Transverse colon (tissue), 4 donors: ENCODE results near the gene SUSD4. TPM values are rescaled to one million over a fixed set of nuclear protein-coding genes. Genes with fewer than 3 reads are reported as not detected.

Experiments used
- DNase-seq: peaks from one replicate; pipeline ENCODE4 v3.0.0-alpha.2; 2019
- H3K27ac ChIP-seq, 4 donors: fragments of 200-600 bp; sonication (generic); 2 replicates each; pipeline ENCODE4 v1.5.1; 2016 to 2018; ENCODE audit warnings: inconsistent platforms in 4 of 4
- H3K27me3 ChIP-seq: fragments of 200-600 bp; sonication (generic); 2 replicates; pipeline ENCODE4 v1.5.1; 2017; ENCODE audit warnings: inconsistent platforms
- H3K36me3 ChIP-seq, 4 donors: fragments of 200-600 bp; sonication (generic); 2 replicates each; pipeline ENCODE4 v1.5.1; 2017 to 2019; ENCODE audit warnings: inconsistent platforms in 4 of 4
- H3K4me1 ChIP-seq, 4 donors: fragments of 200-600 bp; sonication (generic); 2 replicates each; pipeline ENCODE4 v1.5.1; 2017 to 2020; ENCODE audit warnings: inconsistent platforms in 4 of 4
- H3K4me3 ChIP-seq, 4 donors: fragments of 200-600 bp; sonication (generic); 1 replicate in 1 of 4; 2 replicates in 3 of 4; pipeline versions ENCODE4 v1.5.1 to v1.6.1; 2017 to 2019; ENCODE audit warnings: inconsistent platforms in 4 of 4
- H3K9me3 ChIP-seq, 2 donors: fragments of 200-600 bp; sonication (generic); 2 replicates each; pipeline ENCODE4 v1.5.1; 2017 to 2019; ENCODE audit warnings: inconsistent platforms in 2 of 2
- EP300 ChIP-seq: sonication (generic); formaldehyde crosslinking; IDR thresholded peaks from one replicate; pipeline ENCODE4 v1.6.1; 2017; ENCODE audit warnings: antibody characterized with exemption, low read depth
- POLR2A ChIP-seq: fragments of 450-650 bp; IDR thresholded peaks from one replicate; pipeline ENCODE4 v1.6.1; 2016; ENCODE audit warnings: antibody characterized with exemption, mild to moderate bottlenecking, moderate library complexity
- POLR2AphosphoS5 ChIP-seq, 3 donors: sonication (generic); formaldehyde crosslinking; IDR thresholded peaks; one replicate each; pipeline ENCODE4 v1.6.1; 2016; ENCODE audit warnings: antibody characterized with exemption in 3 of 3
- WGBS, 2 donors: methylation state at CpG; one replicate each; pipeline ENCODE4 v1.1.5; 2018; ENCODE audit warnings: low coverage in 1 of 2; 5-methylcytosine and 5-hydroxymethylcytosine counted together
- in situ Hi-C, 4 donors: fragments of 200-750 bp; cut with MboI; loops; one replicate each; pipeline versions ENCODE4 v1.15.0 to v1.15.1; 2017; ENCODE audit warnings: low sequenced_read_pairs in 3 of 4, low pct_ligation_motif_present in 1 of 4, low pct_unique_long_range_greater_than_20kb in 1 of 4
- intact Hi-C: fragments of 100-400 bp; cut with DNase I; formaldehyde crosslinking; loops from one replicate; pipeline ENCODE4 v1.15.1; 2023; ENCODE audit warnings: low total_unique reads
- total RNA-seq, 4 donors: library from RNA; depleted of rRNA; stranded (reverse); fragments of >200 nt; gene quantifications; one replicate each; pipeline ENCODE4 v1.1.0, GENCODE V29; 2016
- TF ChIP-seq, protein P1 (sequence below), 5 experiments: fragments of 200-600 bp in 3 of 5; fragments of 450-650 bp in 2 of 5; sonication (generic) in 3 of 5; IDR thresholded peaks; 1 replicate in 2 of 5; 2 replicates in 3 of 5; pipeline ENCODE4 v1.5.1; 2016 to 2017; ENCODE audit warnings: antibody characterized with exemption in 5 of 5, inconsistent platforms in 3 of 5, mild to moderate bottlenecking in 2 of 5, moderate library complexity in 1 of 5

Gene SUSD4
- total RNA-seq, 4 donors from 2014 or later, result 0.32 to 1.2 TPM; not detected in 2

DNA sequence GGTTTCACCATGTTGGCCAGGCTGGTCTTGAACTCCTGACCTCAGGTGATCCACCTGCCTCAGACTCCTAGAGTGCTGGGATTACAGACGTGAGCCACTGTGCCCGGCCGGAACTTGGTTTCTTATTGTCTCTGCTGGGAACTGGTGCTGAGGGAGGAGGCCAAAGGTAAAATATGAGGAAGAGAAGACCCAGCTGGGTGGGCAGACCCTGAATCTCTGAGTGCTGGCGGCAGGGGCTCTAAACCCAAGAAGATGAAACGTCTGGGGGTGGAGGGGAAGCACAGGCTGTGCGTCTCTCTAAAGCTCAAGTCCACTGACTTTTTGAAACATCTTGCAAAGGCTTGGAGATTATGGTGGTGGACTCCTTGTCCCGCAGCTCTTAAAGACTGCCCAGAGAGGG is 138.9 kb downstream of the SUSD4 start:
- intact Hi-C loops, result no loop called here
- no peak for TF ChIP-seq POLR2AphosphoS5 (IDR thresholded peaks at IDR 0.05)
- no peak for TF ChIP-seq EP300
- TF ChIP-seq POLR2A, result no peak
- no peaks in the 10 kb centered on the region for H3K4me1 ChIP-seq
- in situ Hi-C loops, result no loop called here
- H3K4me3 ChIP-seq, result no peak overlapping the region
- 56 to 82% methylated on average over 6 to 7 of the region's 7 CpGs for WGBS, 2 donors
- no peaks in the 10 kb centered on the region for H3K9me3 ChIP-seq
- no peak for DNase-seq
- no peaks in the 10 kb centered on the region for H3K36me3 ChIP-seq
- H3K27ac ChIP-seq, result no peak overlapping the region
- H3K27me3 ChIP-seq, result no peaks in the 10 kb centered on the region

GRCh38 chr1:223224465-223224864 is 139.5 kb downstream of the SUSD4 start:
- DNase-seq, result no peak
- WGBS, 2 donors, result 90 to 92% methylated on average over 5 to 13 of the region's 13 CpGs
- Histone ChIP-seq H3K4me1 (no peaks in the 10 kb centered on the region), H3K36me3 (no peaks in the 10 kb centered on the region), H3K4me3 (no peak overlapping the region), H3K9me3 (no peaks in the 10 kb centered on the region), H3K27ac (no peak overlapping the region), H3K27me3 (no peaks in the 10 kb centered on the region)
- intact Hi-C loops (no loop called here), in situ Hi-C loops (no loop called here)
- no peak for TF ChIP-seq EP300
- TF ChIP-seq POLR2AphosphoS5 (IDR thresholded peaks at IDR 0.05), result no peak
- TF ChIP-seq, protein P1, sequence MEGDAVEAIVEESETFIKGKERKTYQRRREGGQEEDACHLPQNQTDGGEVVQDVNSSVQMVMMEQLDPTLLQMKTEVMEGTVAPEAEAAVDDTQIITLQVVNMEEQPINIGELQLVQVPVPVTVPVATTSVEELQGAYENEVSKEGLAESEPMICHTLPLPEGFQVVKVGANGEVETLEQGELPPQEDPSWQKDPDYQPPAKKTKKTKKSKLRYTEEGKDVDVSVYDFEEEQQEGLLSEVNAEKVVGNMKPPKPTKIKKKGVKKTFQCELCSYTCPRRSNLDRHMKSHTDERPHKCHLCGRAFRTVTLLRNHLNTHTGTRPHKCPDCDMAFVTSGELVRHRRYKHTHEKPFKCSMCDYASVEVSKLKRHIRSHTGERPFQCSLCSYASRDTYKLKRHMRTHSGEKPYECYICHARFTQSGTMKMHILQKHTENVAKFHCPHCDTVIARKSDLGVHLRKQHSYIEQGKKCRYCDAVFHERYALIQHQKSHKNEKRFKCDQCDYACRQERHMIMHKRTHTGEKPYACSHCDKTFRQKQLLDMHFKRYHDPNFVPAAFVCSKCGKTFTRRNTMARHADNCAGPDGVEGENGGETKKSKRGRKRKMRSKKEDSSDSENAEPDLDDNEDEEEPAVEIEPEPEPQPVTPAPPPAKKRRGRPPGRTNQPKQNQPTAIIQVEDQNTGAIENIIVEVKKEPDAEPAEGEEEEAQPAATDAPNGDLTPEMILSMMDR (IDR thresholded peaks at IDR 0.05), result no peak
- no peak for TF ChIP-seq POLR2A

DNA sequence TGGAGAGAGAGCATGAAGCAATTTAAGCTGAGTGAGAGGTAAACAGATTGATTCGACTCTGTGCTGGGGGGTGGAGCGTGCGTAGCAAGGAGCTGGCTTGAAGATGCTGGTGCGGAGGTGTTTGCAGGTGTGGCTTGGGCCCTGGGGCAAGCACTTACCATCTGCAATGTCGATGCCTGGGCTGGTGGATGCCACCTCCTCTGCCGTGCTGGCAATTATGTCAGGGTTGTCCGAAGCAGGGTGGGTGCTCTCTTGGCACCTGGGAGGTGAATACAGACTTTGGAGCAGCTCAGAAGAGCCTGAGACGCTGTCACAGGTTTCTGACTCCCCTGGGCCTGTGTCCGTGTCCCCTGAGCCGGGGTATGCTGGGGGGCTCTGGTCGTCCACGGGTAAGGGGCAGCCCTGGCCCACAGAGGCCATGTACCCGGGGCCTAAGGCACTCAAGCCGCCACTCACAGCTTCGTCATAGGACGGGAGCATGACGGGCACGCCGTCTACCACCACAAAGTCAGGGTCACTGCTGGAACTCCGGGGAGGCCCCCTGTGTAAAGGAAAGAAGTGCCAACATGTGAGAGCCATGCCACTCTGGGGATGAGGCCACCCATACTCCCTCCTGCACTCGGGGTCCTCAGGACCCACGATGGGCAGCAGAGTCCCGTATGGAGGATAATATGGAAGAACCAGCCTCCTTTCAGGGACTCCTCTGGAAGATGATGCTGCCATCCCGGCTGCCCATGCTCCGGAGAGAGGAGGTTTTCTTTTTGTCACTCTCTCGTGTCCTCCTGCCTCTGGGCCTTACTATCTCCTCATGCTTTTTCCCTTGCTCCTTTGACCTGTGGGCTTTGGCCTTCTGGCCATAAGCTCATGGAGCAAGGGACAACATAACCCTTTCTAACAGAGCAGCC is 140.6 kb downstream of the SUSD4 start:
- no peak overlapping the region for H3K4me3 ChIP-seq
- 80 to 91% methylated on average over 1 to 26 of the region's 26 CpGs for WGBS, 2 donors
- DNase-seq, result no peak
- no peaks in the 10 kb centered on the region for H3K4me1 ChIP-seq
- H3K27ac ChIP-seq, result no peak overlapping the region
- TF ChIP-seq POLR2A, result no peak
- TF ChIP-seq, protein P1 (IDR thresholded peaks at IDR 0.05), result no peak
- no peak for TF ChIP-seq POLR2AphosphoS5 (IDR thresholded peaks at IDR 0.05)
- no peaks in the 10 kb centered on the region for H3K36me3 ChIP-seq
- intact Hi-C loops, result no loop called here
- in situ Hi-C loops, result no loop called here
- no peaks in the 10 kb centered on the region for H3K9me3 ChIP-seq
- no peaks in the 10 kb centered on the region for H3K27me3 ChIP-seq

GRCh38 chr1:223222377-223222776 is 141.6 kb downstream of the SUSD4 start:
- TF ChIP-seq POLR2A, result no peak
- no peak for TF ChIP-seq POLR2AphosphoS5 (IDR thresholded peaks at IDR 0.05)
- TF ChIP-seq, protein P1 (IDR thresholded peaks at IDR 0.05), result no peak
- TF ChIP-seq EP300, result no peak
- DNase-seq, result no peak
- in situ Hi-C loops (no loop called here), intact Hi-C loops (no loop called here)
- Histone ChIP-seq H3K4me3 (no peak overlapping the region), H3K36me3 (no peaks in the 10 kb centered on the region), H3K9me3 (no peaks in the 10 kb centered on the region), H3K27ac (no peak overlapping the region), H3K4me1 (no peaks in the 10 kb centered on the region), H3K27me3 (no peaks in the 10 kb centered on the region)
- WGBS, 2 donors, result 69 to 78% methylated on average over 2 of the region's 2 CpGs
